H9 (cell line): Measurements from ENCODE around the gene COL27A1. TPM values are rescaled to one million over a fixed set of nuclear protein-coding genes. Genes with fewer than 3 reads are reported as not detected.

Experiments used
- DNase-seq: peaks from one replicate; pipeline ENCODE4 v3.0.0-alpha.2; 2017
- H2AFZ ChIP-seq: one replicate; pipeline ENCODE4 v1.6.1; 2013; ENCODE audit warnings: mild to moderate bottlenecking, low read length, control low read depth, moderate library complexity
- H2AK5ac ChIP-seq: 2 replicates; pipeline ENCODE4 v1.6.1; 2013; ENCODE audit warnings: low read length, control low read depth, mixed read lengths; ENCODE audit not compliant: insufficient read length
- H2BK120ac ChIP-seq: one replicate; pipeline ENCODE4 v1.6.1; 2013; ENCODE audit warnings: low read depth, mild to moderate bottlenecking, low read length, control low read depth, inconsistent platforms; ENCODE audit not compliant: poor library complexity, severe bottlenecking
- H2BK12ac ChIP-seq: 2 replicates; pipeline ENCODE4 v1.6.1; 2013; ENCODE audit warnings: low read length, control low read depth, mixed read lengths, low read depth; ENCODE audit not compliant: insufficient read length
- H2BK15ac ChIP-seq: 2 replicates; pipeline ENCODE4 v1.6.1; 2013; ENCODE audit warnings: low read depth, low read length, control low read depth
- H2BK20ac ChIP-seq: one replicate; pipeline ENCODE4 v1.6.1; 2013; ENCODE audit warnings: low read depth, mild to moderate bottlenecking, low read length, control low read depth, inconsistent platforms; ENCODE audit not compliant: poor library complexity, severe bottlenecking
- H2BK5ac ChIP-seq: 2 replicates; pipeline ENCODE4 v1.6.1; 2013; ENCODE audit warnings: low read length, control low read depth, mixed read lengths; ENCODE audit not compliant: insufficient read length
- H3K14ac ChIP-seq: 2 replicates; pipeline ENCODE4 v1.6.1; 2013; ENCODE audit warnings: low read length, control low read depth; ENCODE audit not compliant: insufficient read depth
- H3K18ac ChIP-seq: 2 replicates; pipeline ENCODE4 v1.6.1; 2013; ENCODE audit warnings: low read depth, mild to moderate bottlenecking, mixed read lengths, low read length, control low read depth; ENCODE audit not compliant: insufficient read length
- H3K23ac ChIP-seq: 2 replicates; pipeline ENCODE4 v1.6.1; 2013; ENCODE audit warnings: low read length, control low read depth, mixed read lengths, low read depth; ENCODE audit not compliant: insufficient read length
- H3K23me2 ChIP-seq: 2 replicates; pipeline ENCODE4 v1.6.1; 2013; ENCODE audit warnings: low read depth, mild to moderate bottlenecking, mixed read lengths, low read length, control low read depth; ENCODE audit not compliant: insufficient read length, poor library complexity, severe bottlenecking
- H3K27ac ChIP-seq: 2 replicates; pipeline ENCODE4 v1.5.1; 2013; ENCODE audit warnings: low read length, control low read depth, mixed read lengths, low read depth; ENCODE audit not compliant: insufficient read length
- H3K27me3 ChIP-seq: 2 replicates; pipeline ENCODE4 v1.6.1; 2013; ENCODE audit warnings: low read length, control low read depth, inconsistent platforms; ENCODE audit not compliant: insufficient read depth
- H3K4ac ChIP-seq: 2 replicates; pipeline ENCODE4 v1.6.1; 2013; ENCODE audit warnings: low read depth, mild to moderate bottlenecking, control low read depth, inconsistent platforms, low read length, moderate library complexity
- H3K4me1 ChIP-seq: 2 replicates; pipeline ENCODE4 v1.6.1; 2013; ENCODE audit warnings: low read length, control low read depth, inconsistent platforms; ENCODE audit not compliant: insufficient read depth
- H3K4me2 ChIP-seq: 2 replicates; pipeline ENCODE4 v1.6.1; 2013; ENCODE audit warnings: low read length, control low read depth, mixed read lengths; ENCODE audit not compliant: insufficient read length, insufficient read depth
- H3K56ac ChIP-seq: 2 replicates; pipeline ENCODE4 v1.6.1; 2013; ENCODE audit warnings: low read depth, mild to moderate bottlenecking, mixed read lengths, low read length, control low read depth; ENCODE audit not compliant: insufficient read length
- H3K79me1 ChIP-seq: 2 replicates; pipeline ENCODE4 v1.6.1; 2013; ENCODE audit warnings: low read depth, mild to moderate bottlenecking, moderate library complexity, low read length, control low read depth, inconsistent platforms; ENCODE audit not compliant: insufficient read depth, poor library complexity, severe bottlenecking
- H3K79me2 ChIP-seq: 2 replicates; pipeline ENCODE4 v1.6.1; 2013; ENCODE audit warnings: low read length, control low read depth, inconsistent platforms; ENCODE audit not compliant: insufficient read depth
- H3K9ac ChIP-seq: 2 replicates; pipeline ENCODE4 v1.6.1; 2013; ENCODE audit warnings: low read length, control low read depth, mixed read lengths; ENCODE audit not compliant: insufficient read length; ENCODE audit errors: extremely low read depth
- H3K9me3 ChIP-seq: one replicate; pipeline ENCODE4 v1.6.1; 2013; ENCODE audit warnings: low read depth, low read length, inconsistent platforms; ENCODE audit not compliant: control insufficient read depth
- H3T11ph ChIP-seq: one replicate; pipeline ENCODE4 v1.6.1; 2013; ENCODE audit warnings: mild to moderate bottlenecking, low read length, control low read depth, inconsistent platforms
- H4K20me1 ChIP-seq: one replicate; pipeline ENCODE4 v1.6.1; 2013; ENCODE audit not compliant: control insufficient read depth, insufficient read length, insufficient read depth
- H4K5ac ChIP-seq: 2 replicates; pipeline ENCODE4 v1.6.1; 2013; ENCODE audit warnings: low read depth, mild to moderate bottlenecking, mixed read lengths, low read length, control low read depth; ENCODE audit not compliant: insufficient read length
- H4K8ac ChIP-seq: replicated peaks from 2 replicates; pipeline ENCODE4 v1.6.1; 2013; ENCODE audit warnings: low read length, control low read depth, mixed read lengths, low read depth; ENCODE audit not compliant: insufficient read length
- H4K91ac ChIP-seq: 2 replicates; pipeline ENCODE4 v1.6.1; 2013; ENCODE audit warnings: low read depth, mild to moderate bottlenecking, moderate library complexity, mixed read lengths, low read length, control low read depth; ENCODE audit not compliant: insufficient read length
- H3K27ac Mint-ChIP-seq, 3 experiments: 2 replicates in 2 of 3; 3 replicates in 1 of 3; pipeline ENCODE4 v1.8.0; 2020 to 2021; ENCODE audit warnings: mixed read lengths in 3 of 3, mild to moderate bottlenecking in 1 of 3, moderate library complexity in 1 of 3
- H3K27me3 Mint-ChIP-seq: 2 replicates; pipeline ENCODE4 v1.8.0; 2021; ENCODE audit warnings: low read depth, mild to moderate bottlenecking, moderate library complexity, mixed read lengths
- H3K36me3 Mint-ChIP-seq, 3 experiments: 2 replicates in 2 of 3; 3 replicates in 1 of 3; pipeline ENCODE4 v1.8.0; 2020 to 2021; ENCODE audit warnings: low read depth in 3 of 3, mixed read lengths in 3 of 3; ENCODE audit not compliant: insufficient read depth in 1 of 3
- H3K4me1 Mint-ChIP-seq, 2 experiments: 2 replicates each; pipeline ENCODE4 v1.8.0; 2020; ENCODE audit warnings: mixed read lengths in 2 of 2
- H3K4me3 Mint-ChIP-seq, 2 experiments: 2 replicates in 1 of 2; 3 replicates in 1 of 2; pipeline ENCODE4 v1.8.0; 2020 to 2021; ENCODE audit warnings: mild to moderate bottlenecking in 2 of 2, mixed read lengths in 2 of 2, moderate library complexity in 1 of 2
- H3K9me3 Mint-ChIP-seq, 2 experiments: 2 replicates in 1 of 2; 3 replicates in 1 of 2; pipeline ENCODE4 v1.8.0; 2020; ENCODE audit warnings: mild to moderate bottlenecking in 2 of 2, mixed read lengths in 2 of 2, moderate library complexity in 1 of 2
- CTCF ChIP-seq: fragments of 200-600 bp; sonication (generic); conservative IDR thresholded peaks from 3 replicates; pipeline ENCODE4 v1.8.0; 2021; ENCODE audit warnings: antibody characterized with exemption, mild to moderate bottlenecking
- WGBS: extraction: QIAGEN DNeasy Blood & Tissue Kit; methylation state at CpG from one replicate; pipeline ENCODE4 v1.1.7; 2013; ENCODE audit warnings: missing lambda C conversion rate, low lambda C conversion rate, mixed read lengths; ENCODE audit not compliant: insufficient read length; ENCODE audit errors: extremely low coverage; 5-methylcytosine and 5-hydroxymethylcytosine counted together
- total RNA-seq: library from RNA; stranded (reverse); gene quantifications from 2 replicates; pipeline ENCODE4 v1.2.1, GENCODE V29; 2021

The COL27A1 gene
- total RNA-seq, 1 experiment from 2014 or later = 17.9 TPM

DNA sequence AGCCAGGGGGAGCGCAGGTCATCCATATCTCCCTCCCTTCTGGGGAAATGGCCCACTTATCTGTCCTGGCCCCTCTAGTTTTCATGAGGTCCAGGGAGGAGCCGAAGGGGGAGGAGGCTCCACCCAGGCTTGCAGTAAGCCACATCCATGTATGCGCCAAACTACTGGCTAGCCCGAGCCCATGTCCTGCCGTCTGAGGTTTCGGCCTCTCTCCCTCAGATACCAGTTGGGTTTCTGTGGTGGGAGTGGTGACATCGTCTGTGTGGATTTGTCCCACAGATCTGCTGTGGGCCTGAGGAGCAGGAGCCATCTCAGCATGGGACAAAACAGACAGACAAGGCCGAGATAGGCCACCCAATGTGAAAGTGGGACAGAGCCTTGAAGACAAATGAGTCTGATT is 89.2 kb downstream of the COL27A1 start:
- Histone ChIP-seq H4K5ac (no peak overlapping the region), H3K79me1 (no peaks in the 10 kb centered on the region), H3K4me2 (no peak overlapping the region), H3K23me2 (no peaks in the 10 kb centered on the region), H3T11ph (no peak overlapping the region), H2BK20ac (no peak overlapping the region), H3K79me2 (no peaks in the 10 kb centered on the region), H2BK120ac (no peak overlapping the region), H2AFZ (no peak overlapping the region), H4K8ac (no peak overlapping the region), H3K14ac (no peak overlapping the region), H3K56ac (no peak overlapping the region), H2BK15ac (no peak overlapping the region), H3K18ac (no peak overlapping the region), H3K27me3 (no peaks in the 10 kb centered on the region), H3K4ac (no peak overlapping the region), H3K9me3 (no peaks in the 10 kb centered on the region), H2AK5ac (no peak overlapping the region), H2BK12ac (no peak overlapping the region), H3K4me1 (no peaks in the 10 kb centered on the region), H4K91ac (no peak overlapping the region), H3K9ac (no peak overlapping the region), H3K23ac (no peak overlapping the region), H4K20me1 (no peaks in the 10 kb centered on the region), H2BK5ac (no peak overlapping the region), H3K27ac (no peak overlapping the region)
- Mint-ChIP-seq H3K9me3 (no peaks in the 10 kb centered on the region), H3K4me3 (no peak overlapping the region), H3K27me3 (no peaks in the 10 kb centered on the region; the same call in 1 of the 2 replicates), H3K4me1 (peaks cover 4 to 21% of the 10 kb centered on the region in 2 experiments), H3K27ac (no peak overlapping the region), H3K36me3 (peaks cover 0 to 18% (median 0%) of the 10 kb centered on the region in 3 experiments; a peak in 1 of 7 replicates)
- no peak for DNase-seq
- no CpG with 5 or more reads among the region's 8 CpGs for WGBS
- TF ChIP-seq CTCF = no peak
